Cardiac septum (tissue), 1 donor: ENCODE results near the gene ADAMTSL2. TPM values are rescaled to one million over a fixed set of nuclear protein-coding genes. Genes with fewer than 3 reads are reported as not detected.

Experiments used
- DNase-seq: peaks from one replicate; pipeline ENCODE4 v3.0.0-alpha.2; 2020; ENCODE audit warnings: low spot score
- intact Hi-C: fragments of 100-400 bp; cut with DNase I; formaldehyde crosslinking; loops from one replicate; pipeline ENCODE4 v1.14.0; 2022
- total RNA-seq: library from RNA; stranded (reverse); fragmentation: NEBNext Ultra II Directional; extraction: Animal tissue kit (Norgen Biotek cat#: 25700); gene quantifications from one replicate; pipeline ENCODE4 v1.2.1, GENCODE V29; 2021
- donor health status: DM: no; HTN: no; CAD: no.

The ADAMTSL2 gene
- total RNA-seq, 1 donor from 2014 or later = 9.6 TPM

- no peak for DNase-seq
These were observed 37.4 kb upstream of the ADAMTSL2 start for GRCh38 chr9:133496861-133497842.

GRCh38 chr9:133499132-133499891, 35.2 kb upstream of the ADAMTSL2 start:
- intact Hi-C loops = no loop called here
- DNase-seq = no peak

More at GRCh38 chr9:133496861-133497842, 37.4 kb upstream of the ADAMTSL2 start:
- intact Hi-C loops = no loop called here

- DNase-seq = no peak
- intact Hi-C loops = no loop called here
These were observed 34.6 kb upstream of the ADAMTSL2 start for GRCh38 chr9:133499892-133500270.

GRCh38 chr9:133502112-133502511, 32.4 kb upstream of the ADAMTSL2 start:
- intact Hi-C loops = no loop called here

GRCh38 chr9:133505186-133505830, 29.2 kb upstream of the ADAMTSL2 start:
- DNase-seq = no peak
- intact Hi-C loops = no loop called here

More at GRCh38 chr9:133502112-133502511, 32.4 kb upstream of the ADAMTSL2 start:
- DNase-seq = no peak

- intact Hi-C loops = no loop called here
- peak; percentile 87 for DNase-seq
These were observed 28.4 kb upstream of the ADAMTSL2 start for GRCh38 chr9:133505901-133506652.

GRCh38 chr9:133506653-133507038, 27.9 kb upstream of the ADAMTSL2 start:
- intact Hi-C loops = no loop called here
- no peak for DNase-seq

GRCh38 chr9:133507246-133507965, 27.1 kb upstream of the ADAMTSL2 start:
- DNase-seq = no peak
- intact Hi-C loops = no loop called here

- intact Hi-C loops = no loop called here
- DNase-seq = no peak
These were observed 26.5 kb upstream of the ADAMTSL2 start for GRCh38 chr9:133508046-133508445.

GRCh38 chr9:133509179-133510083, 25.1 kb upstream of the ADAMTSL2 start:
- DNase-seq = no peak
- intact Hi-C loops = no loop called here

GRCh38 chr9:133510926-133511505, 23.5 kb upstream of the ADAMTSL2 start:
- DNase-seq = no peak
- intact Hi-C loops = no loop called here

GRCh38 chr9:133511607-133512006, 22.9 kb upstream of the ADAMTSL2 start:
- intact Hi-C loops = no loop called here
- no peak for DNase-seq

- DNase-seq = no peak
- intact Hi-C loops = no loop called here
These were observed 22.0 kb upstream of the ADAMTSL2 start for GRCh38 chr9:133512253-133513213.

- intact Hi-C loops = no loop called here
- DNase-seq = no peak
These were observed 21.0 kb upstream of the ADAMTSL2 start for GRCh38 chr9:133513214-133514100.
